22Rv1 (cell line): ENCODE data around the gene GFOD1.

Experiments used
- CTCF ChIP-seq: fragments of 450-650 bp; IDR thresholded peaks from 2 replicates; pipeline ENCODE4 v1.5.1; 2017; ENCODE audit warnings: mild to moderate bottlenecking
- ZFX ChIP-seq: fragments of 450-650 bp; IDR thresholded peaks from 2 replicates; pipeline ENCODE4 v1.6.1; 2017; ENCODE audit warnings: antibody characterized with exemption, borderline replicate concordance

GRCh38 chr6:13447949-13448724, 39.3 kb downstream of the GFOD1 start:
- TF ChIP-seq CTCF (no peak), ZFX (no peak)
